Liver (tissue), 9 donors: ENCODE results near the gene TNIP1. TPM values are rescaled to one million over a fixed set of nuclear protein-coding genes. Genes with fewer than 3 reads are reported as not detected.

Source experiments
- DNase-seq: peaks from one replicate; pipeline ENCODE4 v3.0.0-alpha.2; 2017; ENCODE audit warnings: low spot score
- H3K27ac ChIP-seq, 2 donors: one replicate each; pipeline ENCODE4 v1.7.0; 2013; ENCODE audit warnings: inconsistent platforms in 2 of 2, low read length in 2 of 2, control low read depth in 1 of 2, low read depth in 1 of 2, mild to moderate bottlenecking in 1 of 2
- H3K27me3 ChIP-seq, 4 donors: one replicate each; pipeline versions ENCODE4 v1.6.1 to v1.7.0; 2013; ENCODE audit warnings: low read length in 3 of 4, inconsistent platforms in 1 of 4, mild to moderate bottlenecking in 1 of 4, moderate library complexity in 1 of 4; ENCODE audit not compliant: control insufficient read depth in 4 of 4, insufficient read depth in 4 of 4
- H3K36me3 ChIP-seq, 4 donors: one replicate each; pipeline versions ENCODE4 v1.6.1 to v1.7.0; 2013; ENCODE audit warnings: low read length in 3 of 4, mild to moderate bottlenecking in 3 of 4, low read depth in 1 of 4, moderate library complexity in 1 of 4; ENCODE audit not compliant: control insufficient read depth in 4 of 4, insufficient read depth in 3 of 4
- H3K4me1 ChIP-seq, 4 donors: one replicate each; pipeline versions ENCODE4 v1.6.1 to v1.7.0; 2013; ENCODE audit warnings: low read length in 3 of 4, mild to moderate bottlenecking in 3 of 4, moderate library complexity in 1 of 4; ENCODE audit not compliant: control insufficient read depth in 4 of 4, insufficient read depth in 4 of 4
- H3K4me3 ChIP-seq, 3 donors: one replicate each; pipeline versions ENCODE4 v1.6.1 to v1.7.0; 2013; ENCODE audit warnings: low read length in 3 of 3, control low read depth in 1 of 3, low read depth in 1 of 3, mild to moderate bottlenecking in 1 of 3
- H3K9ac ChIP-seq, 2 donors: one replicate each; pipeline ENCODE4 v1.7.0; 2013; ENCODE audit warnings: low read length in 2 of 2, mild to moderate bottlenecking in 2 of 2, moderate library complexity in 2 of 2, control low read depth in 1 of 2, low read depth in 1 of 2
- H3K9me3 ChIP-seq, 4 donors: one replicate each; pipeline versions ENCODE4 v1.6.1 to v1.7.0; 2013; ENCODE audit warnings: low read length in 3 of 4; ENCODE audit not compliant: control insufficient read depth in 4 of 4
- EGR1 ChIP-seq, 2 donors: IDR thresholded peaks; 2 replicates each; pipeline ENCODE4 v1.6.1; 2016 to 2018; ENCODE audit warnings: antibody characterized with exemption in 2 of 2, low read depth in 2 of 2
- FOXA1 ChIP-seq: IDR thresholded peaks from 2 replicates; pipeline ENCODE4 v1.6.1; 2016; ENCODE audit warnings: antibody characterized with exemption
- FOXA2 ChIP-seq: IDR thresholded peaks from 2 replicates; pipeline ENCODE4 v1.6.1; 2016; ENCODE audit warnings: antibody characterized with exemption
- GABPA ChIP-seq, 2 donors: IDR thresholded peaks in 1 of 2; conservative IDR thresholded peaks in 1 of 2; 2 replicates each; pipeline ENCODE4 v1.6.1; 2016; ENCODE audit warnings: antibody characterized with exemption in 2 of 2, mild to moderate bottlenecking in 1 of 2, moderate library complexity in 1 of 2
- HNF4A ChIP-seq, 2 donors: conservative IDR thresholded peaks; 2 replicates each; pipeline ENCODE4 v1.6.1; 2016; ENCODE audit warnings: antibody characterized with exemption in 2 of 2, mild to moderate bottlenecking in 2 of 2
- JUND ChIP-seq, 2 donors: IDR thresholded peaks; 2 replicates each; pipeline ENCODE4 v1.6.1; 2016; ENCODE audit warnings: antibody characterized with exemption in 2 of 2
- NR2F2 ChIP-seq: IDR thresholded peaks from 2 replicates; pipeline ENCODE4 v1.6.1; 2016; ENCODE audit warnings: antibody characterized with exemption
- RAD21 ChIP-seq, 2 donors: IDR thresholded peaks; 2 replicates each; pipeline ENCODE4 v1.6.1; 2016; ENCODE audit warnings: antibody characterized with exemption in 2 of 2, mild to moderate bottlenecking in 2 of 2
- RXRA ChIP-seq, 2 donors: IDR thresholded peaks; 2 replicates each; pipeline ENCODE4 v1.6.1; 2017 to 2018; ENCODE audit warnings: antibody characterized with exemption in 2 of 2, mild to moderate bottlenecking in 1 of 2
- SP1 ChIP-seq: IDR thresholded peaks from 2 replicates; pipeline ENCODE4 v1.6.1; 2018; ENCODE audit warnings: antibody characterized with exemption, mild to moderate bottlenecking
- TAF1 ChIP-seq: conservative IDR thresholded peaks from 2 replicates; pipeline ENCODE4 v1.6.1; 2016; ENCODE audit warnings: antibody characterized with exemption, mild to moderate bottlenecking
- YY1 ChIP-seq: IDR thresholded peaks from 2 replicates; pipeline ENCODE4 v1.6.1; 2016; ENCODE audit warnings: antibody characterized with exemption, mild to moderate bottlenecking
- WGBS: extraction: QIAGEN DNeasy Blood & Tissue Kit; methylation state at CpG from one replicate; pipeline ENCODE4 v1.1.7; 2013; 5-methylcytosine and 5-hydroxymethylcytosine counted together
- polyA plus RNA-seq, 2 donors: library from polyadenylated mRNA; stranded (reverse) in 1 of 2; unstranded in 1 of 2; fragments of 200-250 nt in 1 of 2; fragments of >200 nt in 1 of 2; fragmentation: Nextera tagmentation in 1 of 2; extraction: Ambion mirVana in 1 of 2; gene quantifications; one replicate each; pipeline versions ENCODE4 v1.2.1 to v1.2.3, GENCODE V29; 2013 to 2015
- total RNA-seq, 2 donors: library from RNA; depleted of rRNA; stranded (reverse); fragments of >200 nt; gene quantifications; one replicate each; pipeline ENCODE4 v1.2.3, GENCODE V29; 2014
- TF ChIP-seq, protein P1 (sequence below): IDR thresholded peaks from 2 replicates; pipeline ENCODE4 v1.6.1; 2016; ENCODE audit warnings: antibody characterized with exemption
- TF ChIP-seq, protein P2 (sequence below): IDR thresholded peaks from 2 replicates; pipeline ENCODE4 v1.6.1; 2016; ENCODE audit warnings: antibody characterized with exemption, mild to moderate bottlenecking
- TF ChIP-seq, protein P3 (sequence below): fragments of 150-350 bp; IDR thresholded peaks from 2 replicates; pipeline ENCODE4 v1.5.1; 2017; ENCODE audit warnings: improper control_type of control experiment, low read depth, low read length; ENCODE audit not compliant: missing input control
- TF ChIP-seq, protein P4 (sequence below): IDR thresholded peaks from 2 replicates; pipeline ENCODE4 v1.6.1; 2016; ENCODE audit warnings: antibody characterized with exemption
- TF ChIP-seq, protein P5 (sequence below): IDR thresholded peaks from 2 replicates; pipeline ENCODE4 v1.6.1; 2016; ENCODE audit warnings: antibody characterized with exemption
- donor health status: healthy.
- donor health status: healthy.
- donor health status: healthy.
- donor health status: healthy.
- donor health status: healthy.

TNIP1 gene
- total and polyA plus RNA-seq, 4 donors = 33.2 to 101 (median 48.0) TPM

DNA sequence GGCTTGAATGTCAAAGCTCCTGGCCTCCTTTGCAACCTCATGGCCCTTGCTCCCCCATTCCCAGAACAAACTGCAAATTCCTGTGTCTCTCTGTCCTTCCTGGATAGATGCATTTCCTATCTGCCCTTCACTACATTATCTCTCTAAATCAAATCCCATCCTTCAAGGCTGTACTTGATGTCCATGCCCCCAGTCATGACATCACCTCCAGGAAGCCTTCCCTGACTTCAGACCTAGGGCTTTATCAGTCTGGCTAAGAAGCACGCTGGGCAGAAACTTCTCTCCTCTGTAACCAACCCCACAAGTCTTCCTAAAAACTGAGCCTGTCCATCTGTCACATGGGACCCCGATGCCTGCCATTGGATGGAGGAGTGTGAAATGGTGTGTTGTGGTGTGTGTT is 25.7 kb upstream of the TNIP1 start:
- H3K4me1 ChIP-seq = peaks cover 25 to 75% (median 65%) of the 10 kb centered on the region in 4 donors
- no peaks in the 10 kb centered on the region for H3K9me3 ChIP-seq
- 92% methylated on average over 2 of the region's 2 CpGs for WGBS
- peak overlapping the region; percentile 54 to 81 for H3K27ac ChIP-seq
- no peak for DNase-seq
- peak overlapping the region in 1 of 2 donors; percentile 46 for H3K9ac ChIP-seq
- TF ChIP-seq RAD21 (IDR thresholded peaks at IDR 0.05) (no peak), RXRA (IDR thresholded peaks at IDR 0.05) (no peak), JUND (IDR thresholded peaks at IDR 0.05) (no peak), TAF1 (no peak), HNF4A (conservative IDR thresholded peaks at IDR 0.05) (no peak), SP1 (no peak), FOXA1 (no peak)
- TF ChIP-seq, protein P1, sequence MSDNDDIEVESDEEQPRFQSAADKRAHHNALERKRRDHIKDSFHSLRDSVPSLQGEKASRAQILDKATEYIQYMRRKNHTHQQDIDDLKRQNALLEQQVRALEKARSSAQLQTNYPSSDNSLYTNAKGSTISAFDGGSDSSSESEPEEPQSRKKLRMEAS = no peak
- TF ChIP-seq, protein P2, sequence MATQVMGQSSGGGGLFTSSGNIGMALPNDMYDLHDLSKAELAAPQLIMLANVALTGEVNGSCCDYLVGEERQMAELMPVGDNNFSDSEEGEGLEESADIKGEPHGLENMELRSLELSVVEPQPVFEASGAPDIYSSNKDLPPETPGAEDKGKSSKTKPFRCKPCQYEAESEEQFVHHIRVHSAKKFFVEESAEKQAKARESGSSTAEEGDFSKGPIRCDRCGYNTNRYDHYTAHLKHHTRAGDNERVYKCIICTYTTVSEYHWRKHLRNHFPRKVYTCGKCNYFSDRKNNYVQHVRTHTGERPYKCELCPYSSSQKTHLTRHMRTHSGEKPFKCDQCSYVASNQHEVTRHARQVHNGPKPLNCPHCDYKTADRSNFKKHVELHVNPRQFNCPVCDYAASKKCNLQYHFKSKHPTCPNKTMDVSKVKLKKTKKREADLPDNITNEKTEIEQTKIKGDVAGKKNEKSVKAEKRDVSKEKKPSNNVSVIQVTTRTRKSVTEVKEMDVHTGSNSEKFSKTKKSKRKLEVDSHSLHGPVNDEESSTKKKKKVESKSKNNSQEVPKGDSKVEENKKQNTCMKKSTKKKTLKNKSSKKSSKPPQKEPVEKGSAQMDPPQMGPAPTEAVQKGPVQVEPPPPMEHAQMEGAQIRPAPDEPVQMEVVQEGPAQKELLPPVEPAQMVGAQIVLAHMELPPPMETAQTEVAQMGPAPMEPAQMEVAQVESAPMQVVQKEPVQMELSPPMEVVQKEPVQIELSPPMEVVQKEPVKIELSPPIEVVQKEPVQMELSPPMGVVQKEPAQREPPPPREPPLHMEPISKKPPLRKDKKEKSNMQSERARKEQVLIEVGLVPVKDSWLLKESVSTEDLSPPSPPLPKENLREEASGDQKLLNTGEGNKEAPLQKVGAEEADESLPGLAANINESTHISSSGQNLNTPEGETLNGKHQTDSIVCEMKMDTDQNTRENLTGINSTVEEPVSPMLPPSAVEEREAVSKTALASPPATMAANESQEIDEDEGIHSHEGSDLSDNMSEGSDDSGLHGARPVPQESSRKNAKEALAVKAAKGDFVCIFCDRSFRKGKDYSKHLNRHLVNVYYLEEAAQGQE = no peak
- TF ChIP-seq, protein P3, sequence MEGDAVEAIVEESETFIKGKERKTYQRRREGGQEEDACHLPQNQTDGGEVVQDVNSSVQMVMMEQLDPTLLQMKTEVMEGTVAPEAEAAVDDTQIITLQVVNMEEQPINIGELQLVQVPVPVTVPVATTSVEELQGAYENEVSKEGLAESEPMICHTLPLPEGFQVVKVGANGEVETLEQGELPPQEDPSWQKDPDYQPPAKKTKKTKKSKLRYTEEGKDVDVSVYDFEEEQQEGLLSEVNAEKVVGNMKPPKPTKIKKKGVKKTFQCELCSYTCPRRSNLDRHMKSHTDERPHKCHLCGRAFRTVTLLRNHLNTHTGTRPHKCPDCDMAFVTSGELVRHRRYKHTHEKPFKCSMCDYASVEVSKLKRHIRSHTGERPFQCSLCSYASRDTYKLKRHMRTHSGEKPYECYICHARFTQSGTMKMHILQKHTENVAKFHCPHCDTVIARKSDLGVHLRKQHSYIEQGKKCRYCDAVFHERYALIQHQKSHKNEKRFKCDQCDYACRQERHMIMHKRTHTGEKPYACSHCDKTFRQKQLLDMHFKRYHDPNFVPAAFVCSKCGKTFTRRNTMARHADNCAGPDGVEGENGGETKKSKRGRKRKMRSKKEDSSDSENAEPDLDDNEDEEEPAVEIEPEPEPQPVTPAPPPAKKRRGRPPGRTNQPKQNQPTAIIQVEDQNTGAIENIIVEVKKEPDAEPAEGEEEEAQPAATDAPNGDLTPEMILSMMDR = no peak
- TF ChIP-seq, protein P4, sequence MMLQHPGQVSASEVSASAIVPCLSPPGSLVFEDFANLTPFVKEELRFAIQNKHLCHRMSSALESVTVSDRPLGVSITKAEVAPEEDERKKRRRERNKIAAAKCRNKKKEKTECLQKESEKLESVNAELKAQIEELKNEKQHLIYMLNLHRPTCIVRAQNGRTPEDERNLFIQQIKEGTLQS = no peak
- TF ChIP-seq, protein P5, sequence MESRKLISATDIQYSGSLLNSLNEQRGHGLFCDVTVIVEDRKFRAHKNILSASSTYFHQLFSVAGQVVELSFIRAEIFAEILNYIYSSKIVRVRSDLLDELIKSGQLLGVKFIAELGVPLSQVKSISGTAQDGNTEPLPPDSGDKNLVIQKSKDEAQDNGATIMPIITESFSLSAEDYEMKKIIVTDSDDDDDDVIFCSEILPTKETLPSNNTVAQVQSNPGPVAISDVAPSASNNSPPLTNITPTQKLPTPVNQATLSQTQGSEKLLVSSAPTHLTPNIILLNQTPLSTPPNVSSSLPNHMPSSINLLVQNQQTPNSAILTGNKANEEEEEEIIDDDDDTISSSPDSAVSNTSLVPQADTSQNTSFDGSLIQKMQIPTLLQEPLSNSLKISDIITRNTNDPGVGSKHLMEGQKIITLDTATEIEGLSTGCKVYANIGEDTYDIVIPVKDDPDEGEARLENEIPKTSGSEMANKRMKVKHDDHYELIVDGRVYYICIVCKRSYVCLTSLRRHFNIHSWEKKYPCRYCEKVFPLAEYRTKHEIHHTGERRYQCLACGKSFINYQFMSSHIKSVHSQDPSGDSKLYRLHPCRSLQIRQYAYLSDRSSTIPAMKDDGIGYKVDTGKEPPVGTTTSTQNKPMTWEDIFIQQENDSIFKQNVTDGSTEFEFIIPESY = no peak
- H3K27me3 ChIP-seq = no peaks in the 10 kb centered on the region
- H3K36me3 ChIP-seq = peaks cover 0 to 9% (median 5%) of the 10 kb centered on the region in 4 donors
- no peak overlapping the region for H3K4me3 ChIP-seq

DNA sequence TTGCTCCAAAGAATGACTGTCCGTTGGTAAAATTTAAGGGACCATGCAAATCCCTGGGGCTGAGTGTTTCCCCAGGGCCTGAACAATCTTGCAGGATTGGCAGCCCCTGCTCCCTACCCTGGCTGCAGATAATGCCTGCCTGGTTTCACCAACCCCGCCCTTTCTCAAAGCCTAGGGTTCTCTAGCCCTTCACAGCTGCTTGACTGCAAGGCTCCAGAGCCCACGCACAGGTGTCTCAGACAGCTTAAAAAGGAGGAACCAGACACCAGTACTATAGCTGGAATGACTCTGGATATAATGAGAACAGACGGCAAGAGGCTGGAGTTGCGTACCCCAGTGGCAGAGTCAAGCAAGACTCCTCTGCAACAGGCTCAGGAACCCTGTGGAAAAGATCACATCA is 25.2 kb upstream of the TNIP1 start:
- H3K4me1 ChIP-seq = peaks cover 28 to 80% (median 68%) of the 10 kb centered on the region in 4 donors
- H3K36me3 ChIP-seq = peaks cover 0 to 9% (median 5%) of the 10 kb centered on the region in 4 donors
- H3K27me3 ChIP-seq = no peaks in the 10 kb centered on the region
- no peak for DNase-seq
- WGBS = 80% methylated on average over 5 of the region's 5 CpGs
- peak overlapping the region; percentile 54 to 81 for H3K27ac ChIP-seq
- H3K9ac ChIP-seq = no peak overlapping the region
- no peaks in the 10 kb centered on the region for H3K9me3 ChIP-seq
- H3K4me3 ChIP-seq = no peak overlapping the region
- TF ChIP-seq SP1 = no peak
- no peak for TF ChIP-seq RXRA (IDR thresholded peaks at IDR 0.05)
- no peak for TF ChIP-seq FOXA2
- no peak for TF ChIP-seq GABPA (IDR thresholded peaks at IDR 0.05 in 1 of 2, conservative IDR thresholded peaks at IDR 0.05 in 1 of 2)
- no peak for TF ChIP-seq JUND (IDR thresholded peaks at IDR 0.05)
- TF ChIP-seq, protein P1 = no peak
- TF ChIP-seq FOXA1 = no peak
- no peak for TF ChIP-seq NR2F2
- TF ChIP-seq, protein P5 = no peak
- no peak for TF ChIP-seq YY1
- no peak for TF ChIP-seq EGR1 (IDR thresholded peaks at IDR 0.05; ENCODE audit: low read depth in 2 of 2)
- TF ChIP-seq, protein P2 = no peak
- no peak for TF ChIP-seq TAF1
